GM21576 (cell line): ENCODE data around the gene NIN.
A peak's percentile ranks its signal among the peaks of the same experiment; 100 is the strongest.
"Not testable (repeated sequence)": the region's sequence is repeated elsewhere in the genome, so short reads cannot be mapped to it uniquely, and the experiment has no call there.

Experiments
- ATAC-seq: cut with Tn5 transposase; IDR thresholded peaks from one replicate; pipeline ENCODE4 v1.9.1; 2021; ENCODE audit warnings: mild to moderate bottlenecking, moderate library complexity; ENCODE audit not compliant: unreplicated experiment

Gene NIN

DNA sequence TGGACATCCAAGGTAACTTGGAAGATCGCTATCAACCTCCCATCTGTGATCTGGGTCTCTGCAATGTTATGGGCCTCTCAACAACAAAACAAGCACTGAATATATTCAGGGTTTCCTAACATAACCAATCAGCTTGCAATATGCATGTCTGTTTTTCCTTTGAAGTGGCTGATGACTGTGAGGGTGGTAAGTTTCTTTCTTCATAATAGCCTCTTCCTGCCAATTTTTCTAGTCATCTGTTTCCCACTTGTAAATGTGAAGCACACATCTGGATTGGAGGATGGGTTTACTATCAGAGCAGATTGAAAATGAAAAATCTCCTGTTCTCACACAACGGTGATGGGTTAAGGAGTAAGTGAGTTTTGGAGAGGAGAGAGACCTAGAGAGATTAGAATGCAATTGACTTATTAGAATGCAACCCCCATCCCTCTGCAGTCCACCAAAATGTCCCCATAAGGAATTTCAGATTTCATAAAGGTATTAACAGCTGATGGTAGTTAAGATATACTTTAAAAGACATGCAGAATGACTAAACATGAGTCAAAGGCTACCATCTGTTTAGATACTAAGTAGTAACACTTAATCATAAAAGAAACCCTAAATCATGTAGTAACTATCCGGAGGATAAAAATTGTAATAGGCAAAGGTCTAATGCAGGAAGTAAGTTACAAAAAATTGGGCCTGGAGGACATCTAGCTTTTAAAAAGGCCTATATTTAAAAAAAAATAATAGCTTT lies 104.4 kb downstream of the NIN start:
- ATAC-seq: no peak

GRCh38 chr14:50725761-50726160 lies 105.2 kb downstream of the NIN start:
- no peak for ATAC-seq

DNA sequence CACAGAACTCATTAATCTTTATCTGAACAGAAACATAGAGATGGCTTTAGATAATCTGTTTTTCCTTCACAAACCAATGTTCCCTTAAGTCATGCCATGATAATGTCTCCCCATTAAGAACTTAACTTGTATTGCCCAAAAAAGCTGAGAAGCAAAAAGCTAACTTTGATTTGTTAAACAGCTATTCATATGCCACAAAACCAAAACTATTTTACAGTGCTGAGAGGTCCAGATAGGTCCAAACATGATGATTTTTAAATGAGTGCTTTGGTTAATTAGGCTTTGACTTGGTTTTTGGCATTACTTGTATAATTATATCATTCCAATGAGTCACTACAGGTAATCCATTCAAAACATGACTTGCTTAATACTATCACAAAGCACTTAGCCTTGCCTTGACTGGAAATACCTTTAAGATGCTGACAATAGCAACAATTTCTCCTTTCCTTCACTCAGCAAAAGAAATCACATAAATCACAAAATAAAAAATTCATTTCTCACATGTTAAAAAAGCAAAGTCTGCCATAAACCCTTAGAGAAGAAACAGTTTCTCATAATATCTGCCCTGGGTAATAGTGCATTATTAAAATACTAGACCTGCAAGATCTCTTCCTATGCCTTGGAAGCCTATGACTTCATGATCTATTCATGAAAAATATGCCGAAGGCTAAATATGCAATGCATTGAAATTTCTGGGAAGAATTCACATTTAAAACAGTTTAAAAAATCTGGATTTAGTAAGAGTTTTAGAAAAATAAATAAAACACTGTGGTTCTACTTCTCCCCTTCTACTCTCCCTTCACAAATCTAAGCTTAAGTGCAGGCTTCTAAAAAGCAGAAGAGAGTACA lies 110.8 kb downstream of the NIN start:
- no peak for ATAC-seq

DNA sequence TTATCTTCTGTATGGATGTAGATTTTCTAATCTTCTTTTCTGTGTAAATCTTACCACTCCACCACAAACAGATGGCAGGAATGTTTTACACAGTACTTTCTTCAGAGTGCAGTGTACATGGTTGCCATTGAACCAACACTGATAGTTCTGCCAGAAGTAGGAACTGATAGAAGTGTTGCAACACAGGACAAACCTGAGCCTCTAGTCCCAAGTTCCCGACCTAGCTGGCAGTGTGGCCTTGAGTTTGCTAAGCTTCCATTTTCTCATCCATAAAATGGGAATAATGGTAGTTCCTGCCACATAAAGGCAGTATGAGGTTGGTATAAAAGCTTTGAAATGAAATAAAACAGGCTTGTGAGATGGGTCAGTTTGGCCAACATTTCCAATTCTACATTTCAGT lies 112.0 kb downstream of the NIN start:
- no peak for ATAC-seq

- no peak for ATAC-seq
These were observed 113.2 kb downstream of the NIN start for GRCh38 chr14:50717811-50718210.

- ATAC-seq: no peak
These were observed 116.4 kb downstream of the NIN start for GRCh38 chr14:50714450-50715073.

DNA sequence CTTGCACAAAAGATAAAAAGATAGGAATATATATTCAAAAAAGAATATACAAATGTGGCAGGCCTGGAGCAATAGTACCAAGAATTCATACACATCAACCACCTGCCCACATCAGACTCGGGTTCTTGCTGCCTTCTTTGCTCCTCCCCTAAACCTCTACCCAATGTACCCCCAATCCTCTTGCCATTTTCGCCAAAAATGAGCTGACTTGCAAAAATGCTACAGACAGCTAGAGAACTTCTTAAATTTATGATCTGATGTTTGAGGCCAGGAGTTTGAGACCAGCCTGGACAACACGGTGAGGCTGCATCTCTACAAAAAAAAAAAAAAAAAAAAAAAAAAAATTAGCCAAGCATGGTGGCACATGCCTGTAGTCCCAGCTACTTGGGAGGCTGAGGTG lies 119.9 kb downstream of the NIN start:
- ATAC-seq: no peak

- no peak for ATAC-seq
These were observed 125.9 kb downstream of the NIN start for GRCh38 chr14:50705026-50705593.

DNA sequence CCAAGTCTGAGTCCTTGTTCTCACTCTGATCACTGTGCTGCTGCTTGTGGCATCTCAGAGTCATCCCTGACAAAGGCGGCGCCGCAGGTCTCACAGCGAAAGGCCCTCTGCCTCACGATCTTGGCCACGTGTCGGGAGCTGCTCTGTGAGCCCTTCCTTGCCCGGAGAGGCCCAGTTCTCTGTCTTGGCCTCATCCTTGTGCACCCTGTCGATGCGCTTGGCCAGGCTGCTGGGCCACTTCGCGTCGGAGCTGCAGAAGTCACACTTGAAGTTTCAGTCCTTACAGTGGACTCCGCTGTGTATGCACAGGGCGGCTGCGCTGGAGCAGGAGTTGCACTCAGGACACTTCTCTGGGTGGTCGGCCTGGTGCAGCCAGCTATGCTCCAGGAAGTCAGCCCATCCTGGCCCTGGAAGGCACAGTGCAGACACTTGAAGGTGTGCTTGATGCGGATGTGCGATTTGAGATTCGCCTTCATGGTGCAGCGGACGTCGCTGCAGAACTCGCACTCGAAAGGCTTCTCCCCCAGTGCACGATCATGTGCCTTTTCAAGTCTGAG lies 126.4 kb downstream of the NIN start:
- no peak for ATAC-seq

DNA sequence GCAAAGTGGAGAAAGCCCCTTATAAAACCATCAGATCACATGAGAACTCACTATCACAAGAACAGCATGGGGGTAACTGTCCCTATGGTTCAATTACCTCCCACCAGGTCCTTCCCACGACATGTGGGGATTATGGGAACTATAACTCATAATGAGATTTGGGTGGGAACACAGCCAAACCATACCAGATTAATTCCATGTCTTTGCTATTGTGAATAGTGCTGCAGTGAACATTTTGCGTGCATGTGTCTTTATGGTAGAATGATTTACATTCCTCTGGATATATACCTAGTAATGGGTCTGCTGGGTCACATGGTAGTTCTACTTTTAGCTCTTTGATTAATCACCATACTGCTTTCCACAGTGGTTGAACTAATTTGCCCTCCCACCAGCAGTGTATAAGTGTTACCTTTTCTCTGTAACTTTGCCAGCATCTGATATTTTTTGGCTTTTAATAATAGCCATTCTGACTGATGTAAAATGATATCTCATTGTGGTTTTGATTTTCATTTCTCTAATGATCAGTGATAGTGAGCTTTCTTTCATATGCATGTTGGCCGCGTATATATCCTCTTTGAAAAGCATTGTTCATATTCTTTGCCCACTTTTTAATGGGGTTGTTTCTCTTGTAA lies 133.2 kb downstream of the NIN start:
- ATAC-seq: no peak

DNA sequence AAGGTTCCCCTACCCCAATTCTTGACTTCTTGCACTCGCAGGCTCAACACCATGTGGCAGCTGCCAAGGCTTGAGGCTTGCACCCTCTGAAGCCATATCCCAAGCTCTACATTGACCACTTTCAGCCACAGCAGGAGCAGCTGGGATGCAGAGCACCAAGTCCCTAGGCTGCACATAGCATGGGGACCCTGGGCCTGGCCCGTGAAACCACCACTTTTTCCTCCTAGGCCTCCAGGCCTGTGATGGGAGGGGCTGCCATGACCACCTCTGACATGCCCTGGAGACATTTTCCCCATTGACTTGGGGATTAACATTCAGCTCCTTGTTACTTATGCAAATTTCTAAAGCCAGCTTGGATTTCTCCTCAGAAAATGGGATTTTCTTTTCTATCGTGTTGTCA lies 136.7 kb downstream of the NIN start:
- ATAC-seq: not testable (repeated sequence)

DNA sequence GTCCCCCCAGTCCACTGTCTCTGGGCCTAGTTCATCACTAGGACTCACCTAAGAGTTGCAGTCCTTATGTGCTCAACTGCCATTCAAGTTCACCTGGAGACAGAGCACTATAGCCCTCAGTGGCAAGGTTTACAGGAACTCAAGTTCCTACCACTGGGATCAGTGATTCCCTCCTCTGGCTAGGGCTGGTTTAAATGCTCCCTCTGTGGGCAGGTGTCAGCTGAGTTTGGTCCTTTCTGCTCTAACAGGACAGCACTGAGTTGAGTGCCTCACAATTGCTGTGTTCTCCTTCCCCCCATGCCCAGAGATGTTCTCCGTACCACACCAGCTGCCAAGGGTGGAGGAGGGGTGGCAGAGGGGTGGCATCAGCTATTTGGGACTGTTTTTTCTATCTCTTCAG lies 142.1 kb downstream of the NIN start:
- no peak for ATAC-seq

GRCh38 chr14:50679674-50680073 lies 151.3 kb downstream of the NIN start:
- no peak for ATAC-seq

DNA sequence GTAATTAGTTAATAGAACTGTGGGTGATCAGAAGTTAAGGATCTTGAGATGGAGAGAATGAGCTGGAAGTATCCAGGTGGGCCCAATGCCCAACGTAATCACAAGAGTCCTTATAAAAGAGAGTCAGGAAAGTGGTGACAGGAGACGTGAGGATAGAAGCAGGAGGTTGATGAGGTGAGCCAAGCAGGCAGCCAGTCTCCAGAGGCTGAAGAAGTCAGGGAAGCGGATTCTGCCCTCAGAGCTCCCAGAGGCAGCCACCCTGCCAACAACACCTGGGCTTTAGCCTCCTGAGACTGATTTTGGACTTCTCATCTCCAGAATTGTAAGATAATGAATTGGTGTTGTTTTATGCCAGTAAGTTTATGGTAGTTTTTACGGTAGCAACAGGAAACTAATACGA lies 152.8 kb downstream of the NIN start:
- no peak for ATAC-seq

- peak; percentile 72 for ATAC-seq
These were observed 153.4 kb downstream of the NIN start for GRCh38 chr14:50677527-50678063.

- no peak for ATAC-seq
These were observed 154.0 kb downstream of the NIN start for GRCh38 chr14:50676814-50677516.

DNA sequence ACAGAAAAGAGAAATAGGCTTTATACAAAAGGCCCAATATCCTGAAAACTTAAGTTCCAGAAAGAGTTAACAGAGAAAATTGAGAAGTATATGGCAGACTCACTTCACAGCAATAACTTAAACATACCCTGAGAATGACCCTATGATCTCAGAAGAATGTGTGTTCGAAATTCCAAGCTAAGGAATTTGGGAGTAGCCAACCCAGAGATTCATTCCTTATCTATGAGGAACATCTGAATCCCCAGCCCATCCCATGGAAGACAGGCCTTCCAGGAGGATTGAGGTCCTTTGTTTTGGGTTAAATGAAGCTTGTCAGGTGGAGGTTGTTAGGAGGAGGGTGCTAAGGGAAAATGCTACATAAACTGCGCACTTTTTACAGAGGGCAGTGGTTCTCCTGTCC lies 155.4 kb downstream of the NIN start:
- ATAC-seq: no peak

GRCh38 chr14:50670866-50671256 lies 160.1 kb downstream of the NIN start:
- ATAC-seq: no peak

DNA sequence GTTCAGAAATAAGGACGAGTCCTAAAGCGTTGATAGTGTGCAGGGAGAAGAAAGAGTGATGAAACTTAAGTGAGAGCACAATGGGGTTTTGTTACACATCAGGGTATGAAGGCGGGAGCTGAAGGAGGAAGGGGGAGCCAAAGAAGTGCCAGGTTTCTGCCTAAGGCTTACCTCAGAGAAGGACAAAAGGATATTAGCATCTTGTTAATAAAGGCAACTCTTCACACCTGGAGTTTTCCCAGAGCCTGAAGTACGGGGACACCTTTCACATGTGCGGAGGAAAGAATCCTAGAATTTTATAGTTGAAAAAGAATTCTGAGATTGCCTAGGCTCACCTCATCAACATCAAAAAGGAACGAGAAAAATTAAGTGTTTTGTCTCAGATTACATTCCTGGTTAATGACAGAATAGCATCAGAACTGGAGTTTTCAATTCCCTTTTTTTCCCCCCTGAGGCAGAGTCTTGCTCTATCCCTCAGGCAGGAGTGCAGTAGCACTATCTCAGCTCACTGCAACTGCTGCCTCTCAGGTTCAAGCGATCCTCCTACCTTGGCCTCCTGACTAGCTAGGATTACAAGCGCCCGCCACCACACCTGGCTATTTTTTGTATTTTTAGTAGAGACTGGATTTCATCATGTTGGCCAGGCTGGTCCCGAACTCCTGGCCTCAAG lies 160.6 kb downstream of the NIN start:
- no peak for ATAC-seq
